ENCODE data around the gene BEND2.

DNA sequence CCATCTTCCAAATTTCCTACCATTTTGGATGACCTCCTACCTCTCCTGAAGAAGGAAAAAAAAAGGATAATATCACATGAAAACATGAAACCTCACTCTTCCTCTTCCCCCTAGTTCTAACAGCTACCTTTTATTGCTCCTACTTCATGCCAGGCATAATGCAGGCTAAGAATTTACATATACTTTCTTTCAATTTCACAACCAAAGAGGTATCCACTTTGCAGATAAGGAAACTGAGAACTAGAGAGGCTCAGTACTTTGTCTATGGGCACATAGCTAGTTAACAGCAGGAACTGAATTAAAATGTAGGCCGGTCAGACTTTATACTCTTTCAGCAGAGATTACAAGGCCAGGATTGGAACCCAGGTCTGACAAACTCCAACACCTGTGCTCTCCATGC, 34.4 kb upstream of the BEND2 start:
- TF ChIP-seq ISL1 (CRISPR knock-in tag; IDR thresholded peaks at IDR 0.05) (no peak), GLIS3 (CRISPR knock-in tag; IDR thresholded peaks at IDR 0.05) (no peak), ZFP30 (CRISPR knock-in tag; IDR thresholded peaks at IDR 0.05) (no peak)
